GM12874 (cell line): ENCODE measurements around the gene TNS3.

Experiments
- TF ChIP-seq, protein P1 (sequence below): IDR thresholded peaks from 2 replicates; pipeline ENCODE4 v1.5.1; 2011; ENCODE audit warnings: low read depth, mild to moderate bottlenecking, control low read depth, low read length, moderate library complexity; ENCODE audit not compliant: insufficient read depth

The TNS3 gene

GRCh38 chr7:47328392-47329319, 253.3 kb downstream of the TNS3 start:
- TF ChIP-seq, protein P1, sequence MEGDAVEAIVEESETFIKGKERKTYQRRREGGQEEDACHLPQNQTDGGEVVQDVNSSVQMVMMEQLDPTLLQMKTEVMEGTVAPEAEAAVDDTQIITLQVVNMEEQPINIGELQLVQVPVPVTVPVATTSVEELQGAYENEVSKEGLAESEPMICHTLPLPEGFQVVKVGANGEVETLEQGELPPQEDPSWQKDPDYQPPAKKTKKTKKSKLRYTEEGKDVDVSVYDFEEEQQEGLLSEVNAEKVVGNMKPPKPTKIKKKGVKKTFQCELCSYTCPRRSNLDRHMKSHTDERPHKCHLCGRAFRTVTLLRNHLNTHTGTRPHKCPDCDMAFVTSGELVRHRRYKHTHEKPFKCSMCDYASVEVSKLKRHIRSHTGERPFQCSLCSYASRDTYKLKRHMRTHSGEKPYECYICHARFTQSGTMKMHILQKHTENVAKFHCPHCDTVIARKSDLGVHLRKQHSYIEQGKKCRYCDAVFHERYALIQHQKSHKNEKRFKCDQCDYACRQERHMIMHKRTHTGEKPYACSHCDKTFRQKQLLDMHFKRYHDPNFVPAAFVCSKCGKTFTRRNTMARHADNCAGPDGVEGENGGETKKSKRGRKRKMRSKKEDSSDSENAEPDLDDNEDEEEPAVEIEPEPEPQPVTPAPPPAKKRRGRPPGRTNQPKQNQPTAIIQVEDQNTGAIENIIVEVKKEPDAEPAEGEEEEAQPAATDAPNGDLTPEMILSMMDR = no peak

DNA sequence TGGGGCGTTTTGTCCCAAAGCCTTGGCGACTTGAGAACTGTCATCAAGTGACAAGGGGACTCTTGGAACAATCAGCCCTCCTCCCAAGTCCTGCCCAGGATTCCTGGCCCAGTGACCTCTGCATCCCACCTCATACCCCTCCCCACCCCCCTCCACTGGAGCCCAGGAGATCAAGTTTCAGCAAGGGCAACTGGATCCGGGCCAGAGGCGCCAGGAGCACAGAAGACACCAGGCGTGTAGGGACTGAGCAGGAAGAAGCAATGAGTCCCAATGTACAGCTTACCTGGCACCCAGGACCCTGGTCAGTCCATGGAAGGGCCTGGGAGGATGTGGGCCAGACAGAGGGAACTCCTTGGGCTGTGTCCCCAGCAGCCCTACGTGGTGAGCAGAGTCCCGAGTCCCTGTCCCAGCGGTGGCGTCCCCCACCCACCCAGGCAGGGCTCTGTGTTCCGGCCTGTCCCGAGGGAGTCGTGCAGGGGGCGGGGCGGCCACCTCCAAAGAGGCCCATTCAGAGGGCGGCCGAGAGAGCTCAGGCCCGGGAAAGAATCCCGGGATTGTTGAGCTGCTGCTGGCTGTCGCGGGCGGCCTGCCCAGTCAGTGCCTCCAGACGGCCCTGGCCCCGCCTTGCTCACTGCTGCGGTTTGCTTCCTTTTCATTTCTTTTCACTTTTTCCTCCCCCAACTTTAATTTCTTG, 254.1 kb downstream of the TNS3 start:
- TF ChIP-seq, protein P1 = no peak

DNA sequence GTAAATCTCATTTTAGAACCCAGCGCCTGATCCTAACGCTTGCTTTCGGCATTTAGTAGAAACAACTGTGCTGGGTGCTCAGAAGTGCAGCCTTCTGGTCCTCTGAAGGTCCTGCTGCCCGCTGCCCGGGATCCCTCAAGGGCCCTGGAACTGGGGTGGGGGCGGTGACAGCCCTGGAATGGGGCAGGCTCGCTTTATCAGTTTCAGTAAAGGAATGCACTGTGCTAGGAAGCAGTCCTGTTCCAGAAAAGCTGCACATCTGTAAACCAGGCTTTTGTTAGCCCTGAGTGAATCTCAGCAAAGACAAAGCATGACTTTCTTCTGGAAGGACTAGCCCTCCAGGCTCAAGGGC, 254.6 kb downstream of the TNS3 start:
- TF ChIP-seq, protein P1 = no peak

DNA sequence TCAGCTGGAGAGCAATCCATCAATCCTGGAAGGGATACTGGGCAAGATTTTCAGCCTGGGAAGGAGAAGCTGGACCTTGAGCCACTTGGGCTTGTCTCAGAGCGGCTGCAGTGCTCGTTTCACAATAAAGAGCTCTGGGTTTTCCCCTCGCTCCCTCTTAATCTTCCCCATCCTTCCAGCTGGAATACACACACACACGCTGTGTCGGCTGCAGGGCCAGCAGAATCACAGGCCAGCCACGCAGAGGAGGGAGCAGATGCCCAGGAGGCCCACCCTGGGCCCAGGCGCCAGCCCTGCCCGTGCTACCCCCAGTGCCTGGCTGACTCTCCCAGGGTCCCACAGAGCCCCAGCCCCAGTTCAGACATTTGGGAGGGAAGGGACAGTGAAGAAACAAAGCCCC, 255.1 kb downstream of the TNS3 start:
- TF ChIP-seq, protein P1 = no peak

DNA sequence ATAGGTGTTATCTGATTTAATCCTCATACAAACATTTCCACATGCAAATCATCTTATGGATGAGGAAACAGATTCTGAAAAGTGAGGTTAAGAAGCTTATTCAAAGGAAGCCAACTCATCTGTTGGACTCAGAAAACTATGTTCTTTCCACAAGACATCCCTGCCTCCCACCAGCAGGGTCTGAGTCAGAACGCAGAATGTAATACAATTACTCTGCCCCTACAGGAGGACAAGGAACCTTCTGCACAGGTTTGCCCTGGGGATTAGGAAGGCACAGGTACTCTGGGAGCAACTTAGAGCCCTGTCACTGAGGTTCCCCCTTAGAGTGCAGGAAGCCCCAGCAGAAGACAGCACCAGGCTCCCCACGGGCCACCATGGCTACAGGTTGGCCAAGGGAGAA, 255.7 kb downstream of the TNS3 start:
- TF ChIP-seq, protein P1 = no peak

GRCh38 chr7:47325337-47325736, 256.6 kb downstream of the TNS3 start:
- TF ChIP-seq, protein P1 = no peak

GRCh38 chr7:47323904-47324303, 258.0 kb downstream of the TNS3 start:
- TF ChIP-seq, protein P1 = no peak
